GM13976 (cell line): ENCODE results near the gene ASPRV1.

Experiments
- DNase-seq: peaks from one replicate; pipeline ENCODE4 v3.0.0; 2012; ENCODE audit warnings: low spot score
- CTCF ChIP-seq: IDR thresholded peaks from 2 replicates; pipeline ENCODE4 v1.5.1; 2012; ENCODE audit warnings: borderline replicate concordance, mild to moderate bottlenecking; ENCODE audit not compliant: insufficient read depth; ENCODE audit errors: extremely low read depth, missing control alignments, control extremely low read depth
- in situ Hi-C: fragments of 300-500 bp; cut with MboI; formaldehyde crosslinking; loops from one replicate; pipeline ENCODE4 v1.12.0; 2022; ENCODE audit warnings: low sequenced_read_pairs, mixed read lengths, inconsistent platforms; ENCODE audit not compliant: unreplicated experiment

ASPRV1 gene

DNA sequence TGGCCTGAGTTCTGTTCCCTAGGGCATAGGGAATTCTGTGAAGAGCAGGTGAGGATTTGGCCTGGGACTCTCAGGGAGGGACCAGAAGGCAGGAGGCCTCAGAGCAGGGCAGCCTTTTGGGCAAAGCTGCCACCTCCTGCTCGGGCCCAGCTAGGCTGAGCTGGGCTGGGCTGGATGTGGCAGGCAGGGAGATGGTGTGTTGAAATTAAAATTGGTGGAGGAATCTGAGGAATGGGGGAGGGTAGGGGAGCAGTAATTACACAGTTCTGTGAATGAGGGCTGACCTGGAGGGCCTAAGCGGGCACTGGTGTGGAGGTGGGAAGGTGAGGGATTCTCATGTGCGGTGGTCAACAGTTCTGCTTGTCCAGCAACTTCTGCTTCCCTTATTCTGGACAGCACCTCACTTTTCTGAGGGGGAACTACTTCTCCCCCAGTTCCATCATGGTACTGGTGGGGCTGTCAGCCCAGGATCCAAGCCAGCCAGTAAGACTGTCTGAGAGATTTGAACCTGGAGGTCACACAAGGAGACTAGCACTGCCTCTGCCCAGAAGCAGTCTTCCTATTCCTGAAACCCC, 22.0 kb upstream of the ASPRV1 start:
- in situ Hi-C loops = no loop called here
- no peak for TF ChIP-seq CTCF
- no peak for DNase-seq

GRCh38 chr2:69979902-69980807, 18.7 kb upstream of the ASPRV1 start:
- in situ Hi-C loops = no loop called here
- DNase-seq = no peak
- TF ChIP-seq CTCF = no peak

DNA sequence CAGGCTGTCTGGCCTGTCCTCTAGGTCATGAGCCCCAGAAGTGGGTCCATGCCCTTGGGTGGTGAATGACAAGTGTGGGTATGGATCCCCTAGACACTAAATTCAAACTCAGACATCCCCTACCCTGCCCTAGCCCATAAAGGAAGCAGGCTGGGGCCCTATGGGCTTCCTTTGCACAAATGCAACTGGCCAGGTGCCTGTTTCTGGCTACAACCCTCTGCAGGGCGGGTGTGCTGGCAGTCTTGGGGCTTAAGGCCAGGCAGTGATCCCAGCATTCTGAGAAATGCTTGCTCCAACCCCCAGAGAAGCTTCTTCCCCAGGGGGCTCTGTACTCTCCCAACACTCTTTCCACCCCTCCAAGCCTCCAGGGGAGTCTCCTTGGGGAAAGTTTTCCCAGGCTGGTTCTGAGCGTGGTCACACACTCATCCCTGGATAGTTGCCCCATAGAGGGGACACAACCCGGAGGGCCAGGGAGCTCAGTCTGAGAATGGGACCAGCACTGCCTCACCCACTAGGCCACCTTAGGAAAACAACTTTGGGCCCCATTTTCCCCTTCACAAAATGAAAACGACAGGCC, 16.6 kb upstream of the ASPRV1 start:
- TF ChIP-seq CTCF = no peak
- DNase-seq = no peak
- in situ Hi-C loops = no loop called here

DNA sequence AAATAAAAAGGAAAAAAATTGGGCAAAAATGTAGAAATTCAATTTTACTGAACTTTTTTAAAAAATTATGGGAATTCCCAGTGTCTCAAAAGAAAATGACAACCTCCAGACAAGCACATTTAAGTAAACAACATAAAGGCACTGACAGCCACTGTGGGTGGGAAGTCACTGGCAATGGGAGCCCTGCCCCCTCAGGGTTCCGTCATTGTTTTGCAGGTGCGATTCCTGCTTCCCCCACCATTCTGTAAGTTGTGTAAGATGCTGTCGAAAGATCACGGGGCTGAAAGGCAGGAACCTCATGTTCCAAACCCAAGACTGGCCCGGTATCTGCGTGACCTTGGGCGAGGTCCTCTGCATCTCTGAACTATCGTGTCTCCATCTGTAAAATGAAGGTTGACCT, 15.8 kb upstream of the ASPRV1 start:
- TF ChIP-seq CTCF = no peak
- DNase-seq = no peak
- in situ Hi-C loops = no loop called here

DNA sequence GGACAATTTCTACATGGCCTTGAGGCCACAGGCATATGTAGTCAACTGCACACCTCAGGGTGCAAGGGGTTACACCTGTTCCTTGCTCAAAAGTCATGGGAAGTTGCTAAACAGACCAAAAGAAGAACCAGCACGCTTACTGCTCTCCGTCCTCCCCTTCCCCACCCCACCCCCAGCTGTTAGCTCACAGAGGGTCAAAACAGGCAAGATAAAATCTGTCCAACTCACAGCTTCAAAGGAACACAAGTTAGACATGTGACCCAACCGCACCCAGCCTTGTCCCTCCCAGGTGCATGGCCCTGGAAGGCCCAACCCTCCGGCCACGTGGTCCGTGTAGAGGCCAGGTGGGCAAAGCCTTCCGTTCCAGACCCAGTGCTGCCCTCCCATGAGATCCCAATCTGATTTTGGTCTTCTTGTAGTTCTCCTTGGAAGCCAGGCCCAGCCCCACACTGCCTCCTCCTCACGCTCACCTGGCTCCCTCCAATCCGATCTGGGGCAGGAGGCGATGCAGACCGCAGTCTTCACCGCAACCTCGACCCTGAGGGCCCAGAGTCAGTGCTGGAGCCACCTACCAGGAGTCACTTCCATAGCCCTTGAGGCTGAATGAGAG, 14.5 kb upstream of the ASPRV1 start:
- in situ Hi-C loops = no loop called here
- TF ChIP-seq CTCF = no peak

GRCh38 chr2:69975136-69975852, 13.9 kb upstream of the ASPRV1 start:
- DNase-seq = no peak
- no peak for TF ChIP-seq CTCF
- in situ Hi-C loops = no loop called here

More for the DNA sequence above, 14.5 kb upstream of the ASPRV1 start:
- DNase-seq = no peak
